GM18867 (cell line): ENCODE measurements around the gene RUNDC3A.
"Not testable (repeated sequence)": the region's sequence is repeated elsewhere in the genome, so short reads cannot be mapped to it uniquely, and the experiment has no call there.

Experiments
- ATAC-seq: cut with Tn5 transposase; IDR thresholded peaks from one replicate; pipeline ENCODE4 v1.9.1; 2021; ENCODE audit warnings: mild to moderate bottlenecking, moderate library complexity; ENCODE audit not compliant: unreplicated experiment

RUNDC3A gene

DNA sequence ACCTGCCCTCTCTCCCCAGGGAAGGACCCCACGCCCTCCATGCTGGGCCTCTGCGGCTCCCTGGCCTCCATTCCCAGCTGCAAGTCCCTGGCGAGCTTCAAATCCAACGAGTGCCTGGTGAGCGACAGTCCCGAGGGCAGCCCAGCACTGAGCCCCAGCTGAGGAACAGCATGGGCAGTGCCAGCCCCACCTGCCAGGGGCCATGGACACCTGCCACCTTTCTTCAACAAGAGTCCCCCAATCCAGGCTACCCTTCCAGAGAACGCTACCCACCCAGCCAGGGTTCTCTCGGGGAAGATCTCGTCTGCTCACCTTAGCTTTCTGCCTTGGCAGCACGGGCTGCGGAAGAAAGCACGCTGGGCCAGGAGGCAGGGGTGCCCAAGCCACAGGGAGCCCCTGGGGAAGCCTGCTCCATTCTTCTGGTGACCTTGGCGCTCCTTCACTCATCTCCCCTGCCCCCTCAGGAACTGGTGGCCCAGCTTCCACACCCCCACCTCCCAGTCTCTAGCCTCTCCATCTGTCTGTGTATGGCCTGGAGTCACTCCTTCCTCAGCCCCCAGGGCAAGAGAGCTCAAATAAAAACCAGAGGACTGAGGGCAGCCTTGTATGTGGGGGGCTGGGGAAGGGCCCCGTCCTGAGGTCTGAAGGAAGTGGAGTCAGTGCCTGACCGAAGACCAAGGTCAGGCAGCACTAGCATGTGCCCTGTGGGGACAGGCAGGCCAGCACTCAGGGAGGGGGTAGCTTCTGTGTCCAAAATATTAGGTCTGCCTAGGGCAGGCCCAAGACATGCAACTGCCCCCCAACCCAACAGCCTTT, 9.9 kb downstream of the RUNDC3A start:
- no peak for ATAC-seq

DNA sequence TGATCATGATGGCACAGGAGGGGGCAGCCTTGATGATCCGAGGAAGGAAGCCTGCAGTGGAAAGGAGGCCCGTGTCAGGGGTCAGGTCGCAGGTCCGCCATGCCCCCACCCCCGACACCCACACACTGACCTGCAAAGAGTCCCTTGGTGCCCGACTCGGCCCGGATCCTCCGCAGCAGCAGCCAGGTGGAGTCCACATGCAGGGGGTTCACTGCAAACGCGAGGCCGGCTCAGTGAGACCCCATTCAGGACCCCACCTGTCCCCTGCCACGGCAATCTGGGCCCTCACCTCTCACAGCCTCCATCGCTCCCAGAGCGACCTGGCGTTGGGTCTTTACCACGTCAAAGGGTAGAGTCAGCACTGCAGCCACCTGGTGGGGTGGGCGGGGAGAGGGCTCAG, 11.7 kb downstream of the RUNDC3A start:
- ATAC-seq: no peak

DNA sequence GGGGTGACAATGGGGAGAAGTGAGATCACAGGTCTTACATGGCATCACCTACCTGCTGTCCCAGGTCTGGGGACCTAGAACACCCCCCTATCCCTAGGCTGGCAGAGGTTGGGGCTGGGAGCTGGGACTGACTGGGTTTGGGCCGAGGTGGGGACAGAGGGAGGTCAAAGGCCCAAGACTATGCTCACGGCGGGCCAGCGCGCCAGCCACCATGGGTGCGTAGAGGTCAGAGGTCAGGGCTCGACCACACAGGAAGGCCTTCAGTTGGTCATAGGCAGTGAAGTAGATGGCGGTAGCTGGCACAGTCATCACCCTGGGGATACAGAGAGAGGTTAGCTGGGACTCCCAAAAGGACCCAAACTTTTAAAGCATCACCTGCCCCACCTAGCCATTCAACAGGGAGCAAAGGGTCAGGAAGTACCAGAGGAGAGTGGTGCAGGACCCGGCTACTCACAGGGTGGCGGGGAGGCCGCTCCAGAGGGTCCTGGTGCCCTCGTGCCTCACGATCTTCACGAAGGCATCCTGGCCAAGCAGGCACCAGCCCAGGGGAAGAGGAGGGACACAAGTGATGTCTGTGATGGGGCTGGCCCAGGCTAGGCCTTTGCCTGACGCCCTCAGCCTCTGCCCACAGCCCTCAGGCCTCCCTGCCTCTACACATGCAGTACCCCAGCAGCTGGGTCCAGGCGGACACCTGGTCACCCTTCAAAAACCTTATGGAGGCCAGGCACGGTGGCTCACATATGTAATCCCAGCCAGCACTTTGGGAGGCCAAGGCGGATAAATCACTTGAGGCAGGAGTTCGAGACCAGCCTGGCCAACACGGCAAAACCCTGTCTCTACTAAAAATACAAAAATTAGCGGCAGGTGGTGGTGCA, 13.1 kb downstream of the RUNDC3A start:
- no peak for ATAC-seq

GRCh38 chr17:44322236-44322895, 14.0 kb downstream of the RUNDC3A start:
- ATAC-seq: no peak

DNA sequence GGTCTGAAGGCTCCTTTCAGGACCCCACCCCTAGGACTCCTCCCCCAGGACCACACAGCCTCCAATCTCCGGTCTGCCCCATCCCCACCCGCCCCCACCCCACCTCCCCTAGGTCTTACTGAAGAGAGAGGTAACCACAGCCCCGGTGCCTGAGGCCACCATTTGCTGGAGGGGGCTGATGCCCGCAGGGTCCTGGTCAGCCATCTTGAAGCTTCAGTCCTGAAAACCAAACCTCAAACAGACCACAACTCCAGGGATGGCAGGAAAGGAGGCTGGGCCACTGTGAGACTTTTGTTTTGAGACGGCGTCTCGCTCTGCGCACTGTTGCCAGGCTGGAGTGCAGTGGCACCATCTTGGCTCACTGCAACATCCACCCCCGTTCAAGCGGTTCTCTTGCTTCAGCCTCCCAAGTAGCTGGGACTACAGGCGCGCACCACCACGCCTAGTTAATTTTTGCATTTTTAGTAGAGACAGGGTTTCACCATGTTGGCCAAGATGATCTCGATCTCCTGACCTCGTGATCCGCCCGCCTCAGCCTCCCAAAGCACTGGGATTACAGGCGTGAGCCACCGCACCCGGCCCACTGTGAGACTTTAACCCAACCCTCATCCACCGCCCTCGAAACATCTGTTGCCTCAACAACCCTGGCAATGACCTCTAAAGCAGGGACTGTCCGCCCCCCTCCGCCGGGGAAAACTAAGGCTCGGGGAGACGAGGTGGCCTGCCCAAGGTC, 15.1 kb downstream of the RUNDC3A start:
- no peak for ATAC-seq

- ATAC-seq: no peak
Measured at GRCh38 chr17:44324092-44324570, 15.7 kb downstream of the RUNDC3A start.

DNA sequence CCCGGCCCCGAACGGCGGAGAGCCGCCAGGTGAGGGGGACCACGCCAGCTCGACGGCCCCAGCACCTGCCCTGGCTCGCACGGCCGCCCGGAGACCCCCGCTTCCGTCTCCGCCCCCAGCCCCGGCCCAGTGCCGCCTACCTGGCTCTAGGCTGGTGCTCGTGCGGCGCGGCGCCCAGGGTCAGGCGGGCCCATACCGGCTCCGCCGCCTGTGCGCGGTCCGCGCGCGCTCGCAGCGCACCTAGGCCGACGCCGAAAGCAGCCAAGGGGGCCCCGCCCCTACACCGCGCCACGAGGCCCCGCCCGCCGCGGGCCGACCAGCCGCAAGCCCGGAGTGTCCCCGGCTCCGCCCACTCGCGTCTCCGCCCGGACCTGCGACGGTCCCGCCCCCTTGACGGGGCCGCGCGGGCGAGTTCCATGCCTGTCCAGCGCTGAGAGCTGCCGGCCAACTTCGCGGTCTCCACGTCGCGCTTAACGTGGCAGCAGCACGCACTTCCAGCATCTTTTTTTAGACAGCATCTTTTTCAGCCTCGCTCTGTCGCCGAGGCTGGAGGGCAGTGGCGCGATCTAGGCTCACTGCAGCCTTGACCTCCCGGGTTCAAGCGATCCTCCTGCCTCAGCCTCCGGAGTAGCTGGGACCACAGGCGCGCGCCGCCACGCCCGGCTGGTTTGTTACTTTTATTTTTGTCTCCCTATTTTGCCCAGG, 16.3 kb downstream of the RUNDC3A start, which contains the start of gene SLC25A39:
Gene SLC25A39, minus strand, starts transcription at position 253 of the 705 bp plus-strand sequence. CDS start 1,261 bp downstream, outside the sequence.
- peak; percentile 71 for ATAC-seq

GRCh38 chr17:44326861-44327444, 18.6 kb downstream of the RUNDC3A start:
- ATAC-seq: peak; percentile 53

- no peak for ATAC-seq
Measured at GRCh38 chr17:44327715-44328449, 19.5 kb downstream of the RUNDC3A start.

- ATAC-seq: not testable (repeated sequence)
Measured at GRCh38 chr17:44329516-44329915, 21.1 kb downstream of the RUNDC3A start.

- not testable (repeated sequence) for ATAC-seq
Measured at GRCh38 chr17:44330263-44330662, 21.9 kb downstream of the RUNDC3A start.

DNA sequence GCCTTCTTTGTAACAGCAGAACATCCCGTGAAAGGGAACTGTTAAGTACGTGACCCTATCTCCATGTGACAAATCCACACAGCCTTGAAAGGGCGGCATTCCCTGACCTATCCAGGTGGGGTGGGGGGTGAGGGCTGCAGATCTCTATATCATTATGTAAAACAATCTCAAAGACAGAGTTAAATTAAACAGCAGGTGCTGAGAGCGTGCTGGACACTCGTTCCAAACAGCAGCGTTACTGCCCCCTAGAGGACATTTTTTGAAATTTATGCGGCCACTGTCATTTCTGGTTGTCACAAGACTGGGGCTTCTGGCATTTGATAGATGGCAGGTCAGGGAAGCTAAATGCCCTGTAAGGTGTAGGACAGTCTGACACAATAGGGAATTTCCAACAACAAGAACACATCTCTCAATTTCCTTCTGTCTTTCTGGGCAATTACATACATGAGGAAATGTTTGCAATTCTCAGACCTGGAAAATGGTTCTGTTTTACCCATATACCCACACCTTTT, 22.9 kb downstream of the RUNDC3A start:
- no peak for ATAC-seq

- ATAC-seq: no peak
Measured at GRCh38 chr17:44333371-44333770, 25.0 kb downstream of the RUNDC3A start.

- no peak for ATAC-seq
Measured at GRCh38 chr17:44334315-44334714, 25.9 kb downstream of the RUNDC3A start.

- no peak for ATAC-seq
Measured at GRCh38 chr17:44334727-44335126, 26.3 kb downstream of the RUNDC3A start.

DNA sequence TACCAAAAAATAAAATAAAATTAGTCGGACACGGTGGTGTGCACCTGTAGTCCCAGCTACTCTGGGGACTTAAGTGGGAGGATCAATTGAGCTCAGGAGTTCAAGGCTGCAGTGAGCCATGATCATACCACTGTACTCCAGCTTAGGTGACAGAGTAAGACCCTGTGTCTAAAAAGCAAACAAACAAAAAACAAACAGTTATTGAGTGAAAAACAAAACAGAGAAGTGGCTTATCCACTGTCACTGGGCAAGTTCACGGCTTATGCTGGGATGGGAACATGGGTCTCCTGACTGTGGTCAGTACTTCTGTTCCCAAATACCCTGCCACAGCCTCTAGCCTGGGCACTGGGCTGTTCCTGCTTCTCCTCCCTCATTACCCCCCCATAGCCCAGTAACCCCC, 27.2 kb downstream of the RUNDC3A start:
- ATAC-seq: no peak

DNA sequence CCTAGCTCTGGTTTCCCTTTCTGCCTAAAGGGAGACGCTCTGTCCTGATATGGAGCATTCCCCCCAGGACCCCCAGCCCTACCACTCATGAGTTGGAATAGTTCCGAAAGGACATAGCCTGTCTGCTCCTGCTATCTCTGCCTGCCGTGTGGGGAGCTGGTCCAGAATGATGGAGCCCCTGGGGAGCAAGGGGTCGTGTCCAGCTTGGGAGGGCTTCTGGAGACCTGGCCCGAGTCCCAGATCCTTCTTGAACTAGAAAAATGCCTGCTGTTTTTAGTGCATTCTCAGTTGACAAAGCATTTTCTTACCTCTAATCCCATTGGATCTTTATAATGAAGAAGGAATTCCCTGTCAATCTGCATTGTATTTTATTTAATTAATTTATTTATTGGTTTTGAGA, 27.6 kb downstream of the RUNDC3A start:
- ATAC-seq: no peak

- no peak for ATAC-seq
Measured at GRCh38 chr17:44338702-44339101, 30.3 kb downstream of the RUNDC3A start.
